ENCODE measurements around the gene TTC21A. TPM values are rescaled to one million over a fixed set of nuclear protein-coding genes. Genes with fewer than 3 reads are reported as not detected.

The TTC21A gene
- total RNA-seq, 4 donors from 2014 or later = 0.33 to 4.3 (median 1.1) TPM

- intact Hi-C loops (cut with DNase I; ENCODE audit: low total_unique reads) = no loop called here
- Histone ChIP-seq H3K27ac (no peak overlapping the region), H3K36me3 (no peaks in the 10 kb centered on the region), H3K4me3 (no peak overlapping the region), H3K27me3 (no peaks in the 10 kb centered on the region), H3K4me1 (no peaks in the 10 kb centered on the region), H3K9me3 (no peaks in the 10 kb centered on the region)
- TF ChIP-seq POLR2A (IDR thresholded peaks at IDR 0.05) (no peak), CTCF (IDR thresholded peaks at IDR 0.05 in 4 of 5, conservative IDR thresholded peaks at IDR 0.05 in 1 of 5) (no peak)
- in situ Hi-C loops (cut with MboI; ENCODE audit: low sequenced_read_pairs in 4 of 4) = no loop called here
- DNase-seq = no peak
- no peak for ATAC-seq
Observed at GRCh38 chr3:39118079-39118478, 10.6 kb downstream of the TTC21A start.

- no peaks in the 10 kb centered on the region for H3K9me3 ChIP-seq
- no peak for ATAC-seq
- no peak overlapping the region for H3K4me3 ChIP-seq
- no peaks in the 10 kb centered on the region for H3K36me3 ChIP-seq
- no peak for TF ChIP-seq CTCF (IDR thresholded peaks at IDR 0.05 in 4 of 5, conservative IDR thresholded peaks at IDR 0.05 in 1 of 5)
- no peak for TF ChIP-seq POLR2A (IDR thresholded peaks at IDR 0.05)
- intact Hi-C loops (cut with DNase I; ENCODE audit: low total_unique reads) = no loop called here
- no peaks in the 10 kb centered on the region for H3K27me3 ChIP-seq
- H3K4me1 ChIP-seq = no peaks in the 10 kb centered on the region
- DNase-seq = no peak
- in situ Hi-C loops (cut with MboI; ENCODE audit: low sequenced_read_pairs in 4 of 4) = no loop called here
- H3K27ac ChIP-seq = no peak overlapping the region
Observed at GRCh38 chr3:39118931-39119660, 11.6 kb downstream of the TTC21A start.

GRCh38 chr3:39121621-39122020, 14.1 kb downstream of the TTC21A start:
- TF ChIP-seq CTCF (IDR thresholded peaks at IDR 0.05 in 4 of 5, conservative IDR thresholded peaks at IDR 0.05 in 1 of 5) = no peak
- no peak for TF ChIP-seq POLR2A (IDR thresholded peaks at IDR 0.05)
- intact Hi-C loops (cut with DNase I; ENCODE audit: low total_unique reads) = no loop called here
- in situ Hi-C loops (cut with MboI; ENCODE audit: low sequenced_read_pairs in 4 of 4) = loop anchor here in 1 of 4 donors (10.0 kb wide), 1 partner anchor 153 kb away; no protein-coding TSS in a partner anchor
- DNase-seq (no peak), ATAC-seq (no peak)
- Histone ChIP-seq H3K27me3 (no peaks in the 10 kb centered on the region), H3K36me3 (no peaks in the 10 kb centered on the region), H3K27ac (no peak overlapping the region), H3K9me3 (no peaks in the 10 kb centered on the region), H3K4me3 (no peak overlapping the region), H3K4me1 (no peaks in the 10 kb centered on the region)

GRCh38 chr3:39122813-39123212, 15.3 kb downstream of the TTC21A start:
- no peak overlapping the region for H3K4me3 ChIP-seq
- H3K27ac ChIP-seq = no peak overlapping the region
- H3K9me3 ChIP-seq = no peaks in the 10 kb centered on the region
- no peak for DNase-seq
- intact Hi-C loops (cut with DNase I; ENCODE audit: low total_unique reads) = no loop called here
- in situ Hi-C loops (cut with MboI; ENCODE audit: low sequenced_read_pairs in 4 of 4) = loop anchor here in 1 of 4 donors (10.0 kb wide), 1 partner anchor 152 kb away; no protein-coding TSS in a partner anchor
- TF ChIP-seq POLR2A (IDR thresholded peaks at IDR 0.05) = no peak
- no peak for TF ChIP-seq CTCF (IDR thresholded peaks at IDR 0.05 in 4 of 5, conservative IDR thresholded peaks at IDR 0.05 in 1 of 5)
- no peaks in the 10 kb centered on the region for H3K27me3 ChIP-seq
- ATAC-seq = no peak
- H3K36me3 ChIP-seq = no peaks in the 10 kb centered on the region
- H3K4me1 ChIP-seq = no peaks in the 10 kb centered on the region
